HG03064 (cell line): ENCODE data around the gene SPTBN5.

Source experiments
- ATAC-seq: cut with Tn5 transposase; IDR thresholded peaks from one replicate; pipeline ENCODE4 v1.9.1; 2021; ENCODE audit warnings: low read depth; ENCODE audit not compliant: unreplicated experiment

Gene SPTBN5

DNA sequence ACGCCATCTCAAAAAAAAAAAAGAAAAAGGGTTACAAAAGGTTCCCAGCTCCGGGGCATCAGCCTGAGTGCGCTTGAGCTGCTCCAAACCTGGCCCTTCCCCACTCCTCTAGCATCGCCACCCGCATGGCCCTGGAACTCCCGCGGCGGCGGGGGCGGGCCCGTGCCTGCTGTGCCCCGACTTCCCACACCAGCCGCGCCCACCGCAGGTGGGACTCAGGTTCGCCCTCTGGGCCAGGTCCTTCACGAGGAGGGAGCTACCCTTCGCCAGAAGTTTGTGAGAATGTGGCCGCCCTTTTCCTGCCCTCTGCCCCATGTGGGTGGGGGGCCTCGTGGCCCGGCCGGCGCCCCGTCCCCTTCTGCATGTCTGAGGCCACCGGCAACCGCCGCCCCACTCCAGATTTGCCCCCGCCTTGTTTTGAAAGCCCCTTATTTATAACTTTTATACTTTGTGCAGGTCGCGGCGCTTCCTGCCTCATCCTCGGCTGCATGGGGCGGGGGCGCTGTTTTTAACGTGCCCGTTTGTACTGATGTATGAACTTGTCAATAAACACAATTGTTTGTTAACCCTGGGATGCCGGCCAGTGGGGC, 66.5 kb downstream of the SPTBN5 start:
- no peak for ATAC-seq

DNA sequence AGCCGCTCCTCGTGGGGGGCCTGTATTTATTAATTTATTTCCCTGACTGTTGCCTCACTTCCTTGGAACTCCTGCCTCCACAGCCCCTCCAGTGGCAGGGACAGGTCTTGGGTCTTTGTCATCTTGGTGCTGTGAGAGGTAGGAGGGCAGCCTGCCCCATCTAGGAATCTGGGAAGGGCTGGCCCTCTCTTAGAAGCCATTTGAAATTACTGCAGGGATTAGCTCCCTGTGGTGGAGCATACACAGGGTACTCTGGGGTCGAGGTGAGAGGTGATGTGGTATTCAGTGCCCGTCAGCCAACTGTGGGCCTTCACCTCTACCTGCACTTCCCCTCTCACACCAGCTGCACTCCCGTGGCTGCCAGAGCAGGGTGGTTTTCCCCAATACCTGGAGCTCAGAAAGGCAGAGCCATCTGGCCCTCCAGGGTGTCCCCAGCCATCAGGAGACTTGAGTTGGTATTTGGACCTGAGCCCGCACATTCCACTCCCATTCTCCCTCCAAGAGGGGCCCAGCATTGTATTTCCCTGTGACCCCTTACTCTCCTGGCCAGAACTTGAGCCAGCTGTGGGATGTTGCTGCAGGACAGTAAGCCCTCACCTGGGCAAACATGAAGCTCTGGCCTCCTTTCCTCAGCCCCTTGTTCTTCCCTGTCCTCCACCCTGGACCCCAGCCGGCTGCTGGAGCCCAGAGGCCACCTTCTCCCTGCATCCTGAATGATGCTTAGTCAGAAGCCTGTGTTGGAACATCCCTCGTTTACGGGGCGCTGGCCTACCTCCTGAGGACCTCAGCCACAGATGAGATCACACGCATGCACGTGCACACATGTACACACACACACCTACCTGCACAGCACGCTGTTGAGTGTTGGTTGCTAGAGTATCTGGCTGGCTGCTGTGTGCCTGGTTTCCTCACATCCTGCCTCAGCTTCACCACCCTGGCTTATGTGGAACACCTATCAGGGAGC, 68.0 kb downstream of the SPTBN5 start:
- no peak for ATAC-seq

- no peak for ATAC-seq
These were observed 68.7 kb downstream of the SPTBN5 start for GRCh38 chr15:41825145-41825544.

GRCh38 chr15:41824062-41824745, 69.6 kb downstream of the SPTBN5 start:
- no peak for ATAC-seq

GRCh38 chr15:41823502-41823901, 70.4 kb downstream of the SPTBN5 start:
- no peak for ATAC-seq

GRCh38 chr15:41822957-41823356, 70.9 kb downstream of the SPTBN5 start:
- no peak for ATAC-seq

GRCh38 chr15:41822471-41822870, 71.4 kb downstream of the SPTBN5 start:
- no peak for ATAC-seq

DNA sequence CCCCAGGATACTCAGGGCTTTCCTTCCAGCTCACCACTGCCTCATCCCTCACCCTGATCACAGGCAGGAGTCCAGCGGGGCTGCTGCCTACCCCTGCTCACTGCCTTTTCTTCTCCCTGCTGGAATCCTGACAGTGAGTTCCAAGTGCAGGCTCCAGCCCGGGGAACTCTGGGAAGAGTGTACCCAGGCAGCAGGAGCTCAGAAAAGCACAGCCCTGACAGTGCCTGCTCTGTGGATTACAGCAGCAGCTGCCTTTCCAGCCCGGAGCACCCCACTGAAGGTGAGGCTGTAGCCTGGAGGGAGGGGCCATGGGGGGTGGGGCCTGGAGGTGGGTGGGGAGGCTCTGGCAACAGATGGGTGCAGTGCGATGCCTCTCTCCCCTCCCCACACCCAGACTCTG, 72.0 kb downstream of the SPTBN5 start:
- no peak for ATAC-seq

DNA sequence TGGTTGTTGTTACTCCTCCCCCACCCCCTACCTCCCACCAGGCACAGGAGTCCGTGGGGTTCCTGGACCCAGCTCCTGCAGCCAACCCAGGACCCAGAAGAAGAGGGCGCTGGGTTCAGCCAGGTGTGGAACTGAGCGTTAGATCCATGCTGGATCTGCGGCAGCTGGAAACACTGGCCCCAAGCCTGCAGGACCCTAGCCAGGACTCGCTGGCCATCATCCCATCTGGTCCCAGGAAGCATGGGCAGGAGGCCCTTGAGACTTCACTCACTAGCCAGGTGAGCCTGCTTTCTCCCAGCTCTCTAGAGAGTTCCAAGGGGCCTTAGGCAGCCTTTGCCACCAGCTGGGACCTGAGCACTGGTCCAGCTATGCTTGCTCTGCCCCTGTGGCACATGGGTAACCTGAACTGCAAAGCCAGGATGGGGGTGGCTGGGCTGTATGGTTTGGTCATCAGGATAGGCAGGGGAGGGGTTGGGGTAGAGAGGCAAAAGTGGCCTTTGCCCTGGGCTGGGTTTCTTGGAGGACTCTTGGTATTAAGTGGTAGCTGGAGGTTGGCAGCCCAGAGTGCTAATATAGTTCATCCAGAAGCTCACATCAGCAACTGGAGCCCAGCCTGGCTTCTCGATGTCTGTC, 72.9 kb downstream of the SPTBN5 start:
- no peak for ATAC-seq

DNA sequence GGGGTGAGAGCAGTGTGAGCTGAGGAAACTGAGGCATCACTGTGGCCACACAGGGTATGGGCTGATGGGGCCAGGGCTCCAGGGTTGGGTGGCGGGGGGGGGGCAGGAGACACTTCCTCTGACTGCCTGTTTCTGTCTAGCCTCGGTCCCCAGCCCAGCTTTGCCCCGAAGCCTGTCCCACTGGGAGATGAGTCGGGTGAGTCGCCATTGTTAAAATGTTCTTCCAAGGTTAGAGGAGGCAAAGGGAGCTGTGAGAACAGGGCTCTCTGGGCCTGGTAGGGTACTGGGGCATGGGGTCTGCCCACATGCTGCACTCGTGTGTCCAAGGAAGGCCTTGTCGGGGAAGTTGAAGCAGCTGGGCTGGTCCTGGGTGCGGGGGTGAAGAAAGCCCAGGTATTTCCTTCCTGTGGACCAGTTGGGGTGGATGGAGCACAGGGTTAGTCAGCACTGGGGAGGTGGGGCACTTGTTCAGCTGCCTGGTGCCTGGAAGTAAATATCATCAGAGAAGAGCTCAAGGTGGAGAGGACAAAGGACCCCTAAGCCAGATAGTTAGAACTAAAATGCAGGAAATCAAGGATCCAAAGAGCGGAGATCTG, 74.3 kb downstream of the SPTBN5 start:
- no peak for ATAC-seq

- ATAC-seq = no peak
These were observed 76.1 kb downstream of the SPTBN5 start for GRCh38 chr15:41817781-41818180.

- ATAC-seq = no peak
These were observed 76.5 kb downstream of the SPTBN5 start for GRCh38 chr15:41817327-41817726.

DNA sequence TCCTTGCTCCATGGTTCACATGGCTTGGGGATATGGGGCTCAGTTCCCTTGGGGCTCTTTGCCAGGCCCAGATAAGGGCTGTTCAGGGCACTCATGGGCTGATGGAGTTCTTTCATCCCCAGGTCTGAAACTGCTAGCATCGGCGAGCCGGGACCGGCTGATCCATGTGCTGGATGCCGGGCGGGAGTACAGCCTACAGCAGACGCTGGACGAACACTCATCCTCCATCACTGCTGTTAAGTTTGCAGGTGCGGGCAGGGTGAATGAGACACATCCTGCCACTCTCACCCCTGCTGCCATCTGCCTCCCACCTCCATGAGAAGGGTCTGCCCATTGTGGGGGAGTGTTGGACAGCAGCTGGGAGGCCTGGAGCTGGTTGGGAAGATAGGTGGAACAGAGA, 77.1 kb downstream of the SPTBN5 start:
- no peak for ATAC-seq

GRCh38 chr15:41814534-41814933, 79.3 kb downstream of the SPTBN5 start:
- ATAC-seq = no peak

DNA sequence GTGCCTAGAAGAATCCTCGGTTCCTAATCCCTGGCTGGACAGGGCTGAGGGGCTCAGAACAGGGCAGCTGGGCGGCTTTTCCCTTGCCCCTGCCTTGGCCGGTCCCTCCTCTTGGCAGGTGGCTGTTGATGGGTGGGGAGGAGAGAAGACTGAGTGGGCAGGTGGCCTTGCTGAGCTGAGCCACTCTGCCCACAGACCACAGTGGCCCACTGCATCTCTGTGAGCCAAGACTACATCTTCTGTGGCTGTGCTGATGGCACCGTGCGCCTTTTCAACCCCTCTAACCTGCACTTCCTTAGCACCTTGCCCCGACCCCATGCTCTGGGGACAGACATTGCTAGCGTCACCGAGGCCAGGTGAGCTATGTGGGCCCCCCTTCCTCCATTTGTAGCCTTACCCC, 80.4 kb downstream of the SPTBN5 start:
- ATAC-seq = no peak

DNA sequence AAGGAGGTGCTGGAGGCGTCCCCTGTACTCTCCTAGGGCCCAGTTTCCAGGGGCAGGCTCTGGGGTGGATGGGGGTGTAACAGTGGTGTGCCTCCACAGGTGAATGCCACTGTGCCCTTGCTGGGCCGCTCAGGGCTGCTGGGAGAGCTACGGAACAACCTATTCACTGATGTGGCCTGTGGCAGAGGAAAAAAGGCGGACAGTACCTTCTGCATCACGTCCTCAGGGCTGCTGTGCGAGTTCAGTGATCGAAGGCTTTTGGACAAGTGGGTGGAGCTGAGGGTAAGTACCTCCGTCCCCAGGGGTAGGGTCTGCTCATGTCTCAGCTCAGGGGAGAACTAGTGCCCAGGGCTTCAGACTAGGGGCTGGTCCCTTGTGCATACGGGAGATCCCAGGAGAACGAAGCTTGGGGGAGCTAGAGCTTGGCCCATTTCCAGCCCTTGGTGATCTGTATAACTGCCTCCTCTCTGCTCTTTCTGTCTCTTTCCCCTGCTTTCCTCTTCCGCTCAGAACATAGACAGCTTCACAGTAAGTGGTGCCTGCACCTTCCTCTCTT, 81.0 kb downstream of the SPTBN5 start:
- no peak for ATAC-seq

DNA sequence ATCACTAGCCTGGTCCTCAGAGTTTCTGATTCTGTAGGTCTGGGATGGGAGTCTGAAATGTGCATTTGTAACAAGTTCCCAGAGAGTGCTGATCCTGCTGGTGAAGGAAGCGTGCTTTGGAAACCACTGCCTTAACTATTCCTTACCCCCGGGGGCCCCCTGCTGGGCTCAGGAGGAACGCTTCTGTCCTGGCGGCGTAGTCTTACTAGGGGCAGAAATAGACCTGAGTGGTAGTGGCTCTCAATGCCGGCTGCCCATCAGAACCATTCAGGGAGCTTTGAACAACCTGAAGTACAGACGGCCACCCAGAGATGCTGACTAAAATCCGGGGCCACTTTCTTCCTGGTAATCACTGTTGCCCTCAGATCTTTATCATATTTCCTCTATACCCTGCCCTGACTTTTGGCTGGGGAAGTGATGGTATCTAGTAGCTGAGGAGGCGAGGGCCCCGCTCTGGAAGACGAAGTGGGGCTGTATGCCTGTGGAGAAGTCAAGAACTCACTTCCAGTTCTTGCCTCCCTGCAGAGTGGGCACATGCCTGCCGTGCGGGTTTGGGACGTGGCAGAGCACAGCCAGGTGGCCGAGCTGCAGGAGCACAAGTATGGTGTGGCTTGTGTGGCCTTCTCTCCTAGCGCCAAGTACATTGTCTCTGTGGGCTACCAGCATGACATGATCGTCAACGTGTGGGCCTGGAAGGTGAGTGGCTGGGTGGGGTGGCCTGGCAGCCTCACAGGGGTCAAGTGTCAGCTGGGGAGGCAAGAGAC, 82.2 kb downstream of the SPTBN5 start:
- ATAC-seq = no peak

DNA sequence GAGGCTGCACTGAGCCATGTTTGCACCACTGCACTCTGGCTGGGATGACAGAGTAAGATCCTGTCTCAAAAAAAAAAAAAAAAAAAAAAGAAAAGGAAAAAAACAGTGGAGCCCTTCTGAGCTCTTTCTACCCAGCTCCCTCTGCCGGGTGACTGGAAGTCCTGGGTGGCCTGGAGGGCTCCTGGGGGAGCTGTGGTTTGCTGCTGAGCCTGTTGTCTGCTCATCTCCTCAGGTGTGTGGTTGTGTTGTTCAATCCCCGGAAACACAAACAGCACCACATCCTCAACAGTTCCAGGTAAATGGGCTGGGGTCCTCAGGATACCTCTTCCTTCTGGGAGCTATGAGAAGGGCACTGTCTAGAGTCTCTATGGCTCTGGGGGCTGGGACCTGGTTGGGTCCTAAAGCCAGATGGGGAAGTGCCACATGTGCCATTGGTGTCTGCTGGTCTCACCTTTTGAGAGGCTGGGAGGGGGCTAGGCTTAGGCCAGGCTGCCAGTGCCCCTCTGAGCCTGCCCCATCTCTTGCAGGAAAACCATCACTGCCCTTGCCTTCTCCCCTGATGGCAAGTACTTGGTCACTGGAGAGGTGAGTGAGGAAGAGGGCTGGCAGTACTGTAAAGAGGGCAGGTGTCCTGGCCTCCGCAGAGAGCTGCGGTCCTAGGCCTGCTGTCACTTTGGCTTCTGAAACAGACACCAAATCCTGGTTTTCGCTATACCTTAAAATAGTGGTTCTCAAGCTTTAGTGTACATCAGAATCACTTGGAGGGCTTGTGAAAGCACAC, 83.0 kb downstream of the SPTBN5 start:
- ATAC-seq = no peak
